Measurements from ENCODE around the gene RPAP3. TPM values are rescaled to one million over a fixed set of nuclear protein-coding genes. Genes with fewer than 3 reads are reported as not detected.

The RPAP3 gene
- total and polyA plus RNA-seq, 2 of the 4 experiments (the other 2 are of a cell fraction): 10.6 to 13.4 TPM

DNA sequence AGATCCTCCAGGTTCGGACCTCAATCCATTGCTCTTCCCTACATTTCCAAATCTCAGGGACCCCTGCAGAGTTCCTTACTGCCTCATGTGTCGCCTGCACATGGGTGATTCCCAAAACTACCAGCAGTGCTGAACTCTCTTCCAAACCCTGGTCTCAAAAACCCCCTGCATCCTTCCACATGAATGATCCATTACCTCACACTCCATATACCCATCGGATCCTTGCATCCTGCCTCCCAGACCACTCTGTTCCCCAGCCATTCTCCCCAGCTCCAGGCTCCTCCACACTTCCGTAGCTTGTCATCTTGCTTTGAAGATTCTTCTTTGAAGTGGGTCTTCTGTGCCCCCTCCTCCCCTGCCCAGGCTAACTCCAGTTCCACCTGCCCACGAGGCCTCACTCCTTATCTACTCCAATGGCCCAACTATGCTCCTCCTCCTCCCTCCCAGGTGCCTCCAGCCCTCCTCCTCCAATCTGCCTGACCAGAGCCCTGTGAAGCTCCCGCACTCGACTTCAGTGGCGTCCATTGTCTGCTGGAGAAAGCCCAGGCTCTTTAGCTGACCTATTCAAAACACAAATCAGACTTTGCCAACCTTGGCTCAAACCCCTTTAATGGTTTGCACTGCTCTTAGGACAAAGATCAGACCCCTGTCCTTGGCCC is 39.1 kb upstream of the RPAP3 start:
- intact Hi-C loops (cut with micrococcal nuclease): no loop called here
- Histone ChIP-seq H3K14ac (replicated peaks; ENCODE audit: low read depth, low read length) (no peak overlapping the region), H3K4me3 (ENCODE audit: insufficient read depth, low read depth, low read length) (no peak overlapping the region), H2BK120ac (ENCODE audit: low read depth, low read length) (no peak overlapping the region), H4K5ac (ENCODE audit: low read depth, low read length) (no peak overlapping the region), H3K27me3 (ENCODE audit: control insufficient read depth, insufficient read depth, low read length) (peaks cover 32% of the 10 kb centered on the region), H3K23ac (ENCODE audit: low read depth, low read length) (no peak overlapping the region), H2AFZ (replicated peaks; ENCODE audit: low read length, poor library complexity) (no peak overlapping the region), H3K18ac (ENCODE audit: low read depth, low read length) (no peak overlapping the region), H2BK5ac (ENCODE audit: low read depth, low read length, poor library complexity, severe bottlenecking) (no peak overlapping the region), H2AK9ac (replicated peaks; ENCODE audit: low read depth, low read length, poor library complexity) (no peak overlapping the region), H3K79me1 (ENCODE audit: low read depth in 1 of 2, low read length in 2 of 2) (no peaks in the 10 kb centered on the region), H2BK15ac (ENCODE audit: low read depth, low read length) (no peak overlapping the region), H3K9me1 (ENCODE audit: insufficient read depth, low read length) (no peaks in the 10 kb centered on the region), H2AK5ac (ENCODE audit: low read depth, low read length) (no peak overlapping the region), H2BK20ac (ENCODE audit: low read depth, low read length) (no peak overlapping the region), H3K4me1 (ENCODE audit: control insufficient read depth, insufficient read depth, low read length) (peaks cover 2% of the 10 kb centered on the region; the same call in 1 of the 2 replicates), H3K9me3 (ENCODE audit: control insufficient read depth, insufficient read depth, low read length) (no peaks in the 10 kb centered on the region), H4K8ac (ENCODE audit: low read depth in 2 of 2, low read length in 2 of 2) (no peak overlapping the region), H4K20me1 (ENCODE audit: insufficient read depth, low read length) (no peaks in the 10 kb centered on the region), H3K4me2 (ENCODE audit: low read depth, low read length) (no peak overlapping the region), H3K36me3 (ENCODE audit: control insufficient read depth, insufficient read depth, low read length) (no peaks in the 10 kb centered on the region), H3K9ac (ENCODE audit: low read depth, low read length) (no peak overlapping the region), H3K4ac (ENCODE audit: low read depth, low read length) (no peak overlapping the region), H4K91ac (ENCODE audit: insufficient read depth, low read depth, low read length) (no peak overlapping the region), H3K27ac (ENCODE audit: insufficient read depth, low read length) (no peak overlapping the region), H3K56ac (ENCODE audit: extremely low read depth, insufficient read depth, low read length) (no peak overlapping the region)
- in situ Hi-C loops (cut with MboI; ENCODE audit: low sequenced_read_pairs): loop anchor here (10.0 kb wide), 1 partner anchor 90 kb away; no protein-coding TSS in a partner anchor
- TF ChIP-seq MAFK (IDR thresholded peaks at IDR 0.05; ENCODE audit: low read depth, low read length): no peak
- no peak for TF ChIP-seq RCOR1 (IDR thresholded peaks at IDR 0.05; ENCODE audit: insufficient replicate concordance, low read length)
- TF ChIP-seq BHLHE40 (IDR thresholded peaks at IDR 0.05; ENCODE audit: low read depth, low read length): no peak
- TF ChIP-seq, protein P1, sequence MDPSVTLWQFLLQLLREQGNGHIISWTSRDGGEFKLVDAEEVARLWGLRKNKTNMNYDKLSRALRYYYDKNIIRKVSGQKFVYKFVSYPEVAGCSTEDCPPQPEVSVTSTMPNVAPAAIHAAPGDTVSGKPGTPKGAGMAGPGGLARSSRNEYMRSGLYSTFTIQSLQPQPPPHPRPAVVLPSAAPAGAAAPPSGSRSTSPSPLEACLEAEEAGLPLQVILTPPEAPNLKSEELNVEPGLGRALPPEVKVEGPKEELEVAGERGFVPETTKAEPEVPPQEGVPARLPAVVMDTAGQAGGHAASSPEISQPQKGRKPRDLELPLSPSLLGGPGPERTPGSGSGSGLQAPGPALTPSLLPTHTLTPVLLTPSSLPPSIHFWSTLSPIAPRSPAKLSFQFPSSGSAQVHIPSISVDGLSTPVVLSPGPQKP (IDR thresholded peaks at IDR 0.05; ENCODE audit: borderline replicate concordance, low read depth, low read length): no peak
- no peak for TF ChIP-seq CHD1 (IDR thresholded peaks at IDR 0.05; ENCODE audit: low read depth, low read length)
- TF ChIP-seq NFE2L2 (IDR thresholded peaks at IDR 0.05; ENCODE audit: low read depth, low read length): no peak
- TF ChIP-seq FOS (IDR thresholded peaks at IDR 0.05; ENCODE audit: low read depth, low read length): no peak
- no peak for TF ChIP-seq MXI1 (IDR thresholded peaks at IDR 0.05; ENCODE audit: borderline replicate concordance, low read depth, low read length)
- TF ChIP-seq MAZ (IDR thresholded peaks at IDR 0.05; ENCODE audit: borderline replicate concordance, low read depth, low read length): no peak
- TF ChIP-seq RFX5 (IDR thresholded peaks at IDR 0.05; ENCODE audit: low read depth, low read length): no peak
- TF ChIP-seq CEBPB (IDR thresholded peaks at IDR 0.05; ENCODE audit: low read depth, low read length): no peak
- TF ChIP-seq, protein P2, sequence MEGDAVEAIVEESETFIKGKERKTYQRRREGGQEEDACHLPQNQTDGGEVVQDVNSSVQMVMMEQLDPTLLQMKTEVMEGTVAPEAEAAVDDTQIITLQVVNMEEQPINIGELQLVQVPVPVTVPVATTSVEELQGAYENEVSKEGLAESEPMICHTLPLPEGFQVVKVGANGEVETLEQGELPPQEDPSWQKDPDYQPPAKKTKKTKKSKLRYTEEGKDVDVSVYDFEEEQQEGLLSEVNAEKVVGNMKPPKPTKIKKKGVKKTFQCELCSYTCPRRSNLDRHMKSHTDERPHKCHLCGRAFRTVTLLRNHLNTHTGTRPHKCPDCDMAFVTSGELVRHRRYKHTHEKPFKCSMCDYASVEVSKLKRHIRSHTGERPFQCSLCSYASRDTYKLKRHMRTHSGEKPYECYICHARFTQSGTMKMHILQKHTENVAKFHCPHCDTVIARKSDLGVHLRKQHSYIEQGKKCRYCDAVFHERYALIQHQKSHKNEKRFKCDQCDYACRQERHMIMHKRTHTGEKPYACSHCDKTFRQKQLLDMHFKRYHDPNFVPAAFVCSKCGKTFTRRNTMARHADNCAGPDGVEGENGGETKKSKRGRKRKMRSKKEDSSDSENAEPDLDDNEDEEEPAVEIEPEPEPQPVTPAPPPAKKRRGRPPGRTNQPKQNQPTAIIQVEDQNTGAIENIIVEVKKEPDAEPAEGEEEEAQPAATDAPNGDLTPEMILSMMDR (conservative IDR thresholded peaks at IDR 0.05; ENCODE audit: low read depth, low read length): no peak
- no peak for TF ChIP-seq RAD21 (IDR thresholded peaks at IDR 0.05; ENCODE audit: low read length)
- TF ChIP-seq SMC3 (IDR thresholded peaks at IDR 0.05; ENCODE audit: low read depth, low read length): no peak
- no peak for TF ChIP-seq POLR2A (IDR thresholded peaks at IDR 0.05; ENCODE audit: low read depth, low read length)
- TF ChIP-seq, protein P3, sequence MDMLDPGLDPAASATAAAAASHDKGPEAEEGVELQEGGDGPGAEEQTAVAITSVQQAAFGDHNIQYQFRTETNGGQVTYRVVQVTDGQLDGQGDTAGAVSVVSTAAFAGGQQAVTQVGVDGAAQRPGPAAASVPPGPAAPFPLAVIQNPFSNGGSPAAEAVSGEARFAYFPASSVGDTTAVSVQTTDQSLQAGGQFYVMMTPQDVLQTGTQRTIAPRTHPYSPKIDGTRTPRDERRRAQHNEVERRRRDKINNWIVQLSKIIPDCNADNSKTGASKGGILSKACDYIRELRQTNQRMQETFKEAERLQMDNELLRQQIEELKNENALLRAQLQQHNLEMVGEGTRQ (IDR thresholded peaks at IDR 0.05; ENCODE audit: low read depth, low read length): no peak
- ChIA-PET POLR2A (ENCODE audit: unreplicated experiment) (no interaction called here), CTCF (interaction anchor here (2.4 kb wide), 1 partner anchor 13 kb away, joined by 11 read pairs; the partner anchor contains the start of gene RAPGEF3)
- ATAC-seq (ENCODE audit: low read depth) (no peak), DNase-seq (no peak)
- 69% methylated on average over 6 of the region's 8 CpGs; no CpG with 5 or more reads in 1 of the 2 experiments for WGBS, 2 experiments (ENCODE audit: extremely low coverage in 2 of 2, insufficient read length in 1 of 2)
- dilution Hi-C loops (cut with HindIII; ENCODE audit: low sequenced_read_pairs, unreplicated experiment): no loop called here
- no TSS peak for BruUV-seq (replicated peaks)
